Smooth muscle cell (in vitro differentiated cells): Measurements from ENCODE around the gene DHRSX. TPM values are rescaled to one million over a fixed set of nuclear protein-coding genes. Genes with fewer than 3 reads are reported as not detected.
A peak's percentile ranks its signal among the peaks of the same experiment; 100 is the strongest.
"Not testable (repeated sequence)": the region's sequence is repeated elsewhere in the genome, so short reads cannot be mapped to it uniquely, and the experiment has no call there.

Experiments
- DNase-seq: peaks from one replicate; lab custom pipeline; 2025; ENCODE audit not compliant: unreplicated experiment; lab: John Stamatoyannopoulos, UW
- H2AFZ ChIP-seq: fragments of 200-600 bp; sonication (generic); 2 replicates; pipeline ENCODE4 v1.6.0; 2016; ENCODE audit warnings: antibody characterized with exemption, low read depth, mild to moderate bottlenecking
- H3F3A ChIP-seq: fragments of 200-600 bp; sonication (generic); 2 replicates; pipeline ENCODE4 v1.6.0; 2017; ENCODE audit warnings: antibody characterized with exemption, low read depth
- H3K27ac ChIP-seq: fragments of 200-600 bp; sonication (generic); 2 replicates; pipeline ENCODE4 v1.5.1; 2016; ENCODE audit warnings: low read depth, mild to moderate bottlenecking
- H3K27me3 ChIP-seq: fragments of 200-600 bp; sonication (generic); 2 replicates; pipeline ENCODE4 v1.6.1; 2016; ENCODE audit warnings: low read depth, mild to moderate bottlenecking
- H3K36me3 ChIP-seq: fragments of 200-600 bp; sonication (generic); 2 replicates; pipeline ENCODE4 v1.5.1; 2016; ENCODE audit warnings: low read depth
- H3K4me1 ChIP-seq: fragments of 200-600 bp; sonication (generic); 2 replicates; pipeline ENCODE4 v1.5.1; 2016; ENCODE audit warnings: low read depth
- H3K4me2 ChIP-seq: fragments of 200-600 bp; sonication (generic); 2 replicates; pipeline ENCODE4 v1.6.0; 2016; ENCODE audit warnings: mild to moderate bottlenecking
- H3K4me3 ChIP-seq: fragments of 200-600 bp; sonication (generic); 2 replicates; pipeline ENCODE4 v1.5.1; 2016; ENCODE audit warnings: mild to moderate bottlenecking
- H3K79me2 ChIP-seq: fragments of 200-600 bp; sonication (generic); 2 replicates; pipeline ENCODE4 v1.6.0; 2016; ENCODE audit warnings: low read depth, mild to moderate bottlenecking
- H3K9ac ChIP-seq: fragments of 200-600 bp; sonication (generic); 2 replicates; pipeline ENCODE4 v1.6.0; 2016; ENCODE audit warnings: low read depth
- H3K9me3 ChIP-seq: fragments of 200-600 bp; sonication (generic); replicated peaks from 2 replicates; pipeline ENCODE4 v1.5.1; 2016; ENCODE audit warnings: low read depth
- H4K20me1 ChIP-seq: fragments of 200-600 bp; sonication (generic); 2 replicates; pipeline ENCODE4 v1.6.0; 2016; ENCODE audit warnings: low read depth
- WGBS: methylation state at CpG from one replicate; pipeline ENCODE4 v1.1.7; 2016; ENCODE audit warnings: low lambda C conversion rate; 5-methylcytosine and 5-hydroxymethylcytosine counted together
- polyA plus RNA-seq: library from polyadenylated mRNA; unstranded; fragments of >200 nt; fragmentation: Nextera tagmentation; extraction: Ambion mirVana; gene quantifications from 2 replicates; pipeline ENCODE4 v1.2.1, GENCODE V29; 2016
- total RNA-seq: library from RNA; depleted of rRNA; stranded (reverse); fragments of >200 nt; gene quantifications from 2 replicates; pipeline ENCODE4 v1.2.3, GENCODE V29; 2014
- TF ChIP-seq, protein P1 (sequence below): fragments of 200-600 bp; sonication (generic); IDR thresholded peaks from 2 replicates; pipeline ENCODE4 v1.5.1; 2017; ENCODE audit warnings: borderline replicate concordance, mild to moderate bottlenecking, antibody characterized with exemption; ENCODE audit not compliant: insufficient read depth, poor library complexity, severe bottlenecking

The DHRSX gene
- total and polyA plus RNA-seq, 2 experiments from 2014 or later, result 32.5 to 49.9 TPM

DNA sequence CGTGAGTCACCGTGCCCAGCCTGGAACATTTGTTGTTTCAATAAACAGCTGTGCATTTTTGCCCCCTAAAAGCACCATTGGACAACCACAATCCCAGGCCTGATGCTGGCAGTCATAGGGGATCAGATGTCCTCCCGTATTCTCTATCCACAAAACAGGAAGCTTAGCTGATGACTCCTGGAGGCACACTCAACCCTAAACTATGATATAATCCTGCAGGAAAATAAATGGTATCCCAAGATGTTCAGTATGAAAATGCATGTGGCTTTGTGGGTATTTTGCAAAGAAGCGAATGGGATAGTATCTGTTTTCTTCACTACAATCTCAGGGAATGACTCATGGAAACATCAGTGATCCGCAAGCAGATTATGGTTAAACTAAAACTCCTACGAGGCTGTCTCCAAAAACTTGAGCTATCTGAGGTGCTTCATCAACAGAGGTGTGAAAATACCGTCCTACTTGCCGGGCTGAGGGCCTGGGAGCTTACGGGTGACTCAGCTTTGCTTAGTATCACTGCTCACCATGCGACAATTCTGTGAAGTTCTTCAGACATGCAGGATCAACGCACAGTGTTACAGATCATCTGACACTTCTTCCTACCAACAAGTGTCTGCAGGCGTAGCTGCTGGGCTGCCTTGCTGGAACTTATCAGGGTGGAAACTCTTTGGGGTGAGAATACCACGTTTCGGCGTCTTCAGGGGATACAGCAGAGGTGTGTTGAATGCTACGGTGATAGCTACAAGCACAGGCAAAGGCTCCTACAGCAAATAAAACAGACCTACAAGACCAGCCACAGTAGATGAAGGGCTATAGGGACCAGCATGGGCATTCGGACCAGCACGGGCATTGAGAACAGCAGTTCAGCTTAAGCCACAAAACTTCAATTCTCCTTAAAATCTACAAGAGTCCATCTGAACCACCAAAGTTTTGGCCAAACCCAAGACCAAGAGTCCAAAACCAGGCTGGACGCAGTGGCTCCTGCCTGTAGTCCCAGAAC lies 148.5 kb downstream of the DHRSX start:
- H3K27ac ChIP-seq, result peak overlapping the region; percentile 84
- WGBS, result 22% methylated on average over 19 of the region's 19 CpGs
- peaks cover 15% of the 10 kb centered on the region for H3F3A ChIP-seq
- no peak for DNase-seq
- no peak overlapping the region for H2AFZ ChIP-seq
- H3K9me3 ChIP-seq, result no peaks in the 10 kb centered on the region
- TF ChIP-seq, protein P1, sequence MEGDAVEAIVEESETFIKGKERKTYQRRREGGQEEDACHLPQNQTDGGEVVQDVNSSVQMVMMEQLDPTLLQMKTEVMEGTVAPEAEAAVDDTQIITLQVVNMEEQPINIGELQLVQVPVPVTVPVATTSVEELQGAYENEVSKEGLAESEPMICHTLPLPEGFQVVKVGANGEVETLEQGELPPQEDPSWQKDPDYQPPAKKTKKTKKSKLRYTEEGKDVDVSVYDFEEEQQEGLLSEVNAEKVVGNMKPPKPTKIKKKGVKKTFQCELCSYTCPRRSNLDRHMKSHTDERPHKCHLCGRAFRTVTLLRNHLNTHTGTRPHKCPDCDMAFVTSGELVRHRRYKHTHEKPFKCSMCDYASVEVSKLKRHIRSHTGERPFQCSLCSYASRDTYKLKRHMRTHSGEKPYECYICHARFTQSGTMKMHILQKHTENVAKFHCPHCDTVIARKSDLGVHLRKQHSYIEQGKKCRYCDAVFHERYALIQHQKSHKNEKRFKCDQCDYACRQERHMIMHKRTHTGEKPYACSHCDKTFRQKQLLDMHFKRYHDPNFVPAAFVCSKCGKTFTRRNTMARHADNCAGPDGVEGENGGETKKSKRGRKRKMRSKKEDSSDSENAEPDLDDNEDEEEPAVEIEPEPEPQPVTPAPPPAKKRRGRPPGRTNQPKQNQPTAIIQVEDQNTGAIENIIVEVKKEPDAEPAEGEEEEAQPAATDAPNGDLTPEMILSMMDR, result no peak
- H3K36me3 ChIP-seq, result no peaks in the 10 kb centered on the region
- H3K9ac ChIP-seq, result no peak overlapping the region
- peak overlapping the region; percentile 9 for H3K4me2 ChIP-seq
- no peaks in the 10 kb centered on the region for H3K27me3 ChIP-seq
- no peak overlapping the region for H3K4me3 ChIP-seq
- peaks cover 70% of the 10 kb centered on the region for H4K20me1 ChIP-seq
- peaks cover 12% of the 10 kb centered on the region for H3K4me1 ChIP-seq
- peaks cover 5% of the 10 kb centered on the region for H3K79me2 ChIP-seq

DNA sequence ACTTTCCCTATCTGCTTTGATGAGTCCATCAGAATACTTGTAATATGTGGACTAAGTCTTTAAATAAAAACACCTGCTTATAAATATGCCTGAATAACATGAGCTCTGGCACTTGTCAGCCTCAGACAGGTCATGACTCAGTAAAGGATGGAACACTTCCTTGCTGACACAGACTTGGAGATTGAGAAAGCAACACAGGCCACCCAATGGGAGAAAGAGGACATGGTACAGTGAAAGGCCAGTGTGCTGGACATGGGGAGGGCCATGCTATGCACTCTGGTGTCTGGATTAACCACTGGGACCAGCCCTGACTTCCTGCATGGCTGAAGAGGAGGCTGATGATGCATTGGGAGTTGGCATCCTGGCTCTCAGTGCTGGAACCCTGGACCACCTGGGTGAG lies 149.5 kb downstream of the DHRSX start:
- Histone ChIP-seq H3K27me3 (no peaks in the 10 kb centered on the region), H3F3A (peaks cover 15% of the 10 kb centered on the region), H3K79me2 (peaks cover 5% of the 10 kb centered on the region), H3K4me1 (peaks cover 9% of the 10 kb centered on the region), H3K27ac (peak overlapping the region; percentile 84), H2AFZ (no peak overlapping the region), H3K4me2 (no peak overlapping the region), H3K4me3 (no peak overlapping the region), H3K9me3 (no peaks in the 10 kb centered on the region), H3K36me3 (no peaks in the 10 kb centered on the region), H3K9ac (peak overlapping the region; percentile 20), H4K20me1 (peaks cover 62% of the 10 kb centered on the region)
- TF ChIP-seq, protein P1, result no peak
- DNase-seq, result no peak

DNA sequence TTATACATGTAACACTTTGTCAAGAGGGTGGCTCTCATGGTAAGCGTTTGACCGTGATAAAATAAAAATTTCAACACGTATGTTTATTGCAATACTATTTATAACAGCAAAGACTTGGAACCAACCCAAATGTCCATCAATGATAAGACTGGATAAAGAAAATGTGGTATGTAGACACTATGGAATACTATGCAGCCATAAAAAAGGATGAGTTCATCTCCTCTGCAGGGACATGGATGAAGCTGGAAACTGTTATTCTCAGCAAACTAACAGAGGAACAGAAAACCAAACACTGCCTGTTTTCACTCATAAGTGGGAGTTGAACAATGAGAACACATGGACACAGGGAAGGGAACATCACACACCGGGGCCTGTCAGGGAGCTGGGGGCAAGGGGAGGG lies 150.1 kb downstream of the DHRSX start:
- H3K27ac ChIP-seq, H3K9me3 ChIP-seq, H3K79me2 ChIP-seq, H3K27me3 ChIP-seq, H3K9ac ChIP-seq, H3K4me3 ChIP-seq, H3K4me2 ChIP-seq, H2AFZ ChIP-seq, H3K36me3 ChIP-seq, DNase-seq, H3K4me1 ChIP-seq: not testable (repeated sequence)
- WGBS, result 91% methylated on average over 4 of the region's 4 CpGs
- H3F3A ChIP-seq, result peaks cover 15% of the 10 kb centered on the region
- H4K20me1 ChIP-seq, result peaks cover 62% of the 10 kb centered on the region

DNA sequence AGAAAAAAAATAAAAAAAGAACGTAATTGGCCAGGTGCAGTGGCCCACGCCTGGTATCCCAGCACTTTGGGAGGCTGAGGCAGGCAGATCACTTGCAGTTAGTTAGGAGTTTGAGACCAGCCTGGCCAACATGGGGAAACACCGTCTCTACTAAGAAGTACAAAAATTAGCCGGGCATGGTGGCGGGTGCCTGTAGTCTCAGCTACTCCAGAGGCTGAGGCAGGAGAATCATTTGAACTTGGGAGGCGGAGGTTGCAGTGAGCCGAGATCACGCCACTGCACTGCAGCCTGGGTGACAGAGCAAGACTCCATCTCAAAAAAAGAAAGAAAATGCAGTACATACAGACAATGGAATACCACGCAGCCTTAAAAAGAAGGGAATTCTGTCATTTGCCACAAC lies 150.7 kb downstream of the DHRSX start:
- not testable (repeated sequence) for H3K27ac ChIP-seq, H3K4me1 ChIP-seq, H3K9ac ChIP-seq, DNase-seq, H3K4me3 ChIP-seq, H3K36me3 ChIP-seq, H3K79me2 ChIP-seq, H3K9me3 ChIP-seq, H2AFZ ChIP-seq, H3K4me2 ChIP-seq, H3K27me3 ChIP-seq
- peaks cover 15% of the 10 kb centered on the region for H3F3A ChIP-seq
- H4K20me1 ChIP-seq, result peaks cover 60% of the 10 kb centered on the region
- 97% methylated on average over 9 of the region's 9 CpGs for WGBS
